Activated CD4-positive, alpha-beta T cell treated with anti-CD3 and anti-CD28 coated beads, Interleukin-2, amount 50 U/mL, for 24 hours (primary cell): ENCODE results near the gene B3GALT6.

ENCODE experiments used
- DNase-seq, 2 donors: peaks; one replicate each; pipeline ENCODE4 v3.0.0-alpha.2; 2020; ENCODE audit warnings: low read depth in 1 of 2, low spot score in 1 of 2

The B3GALT6 gene

GRCh38 chr1:1230656-1231399, 1.2 kb upstream of the B3GALT6 start:
- DNase-seq, result no peak

GRCh38 chr1:1231400-1232207, 433 bp upstream of the B3GALT6 start, which contains the start of gene SDF4:
SDF4 (minus strand) TSS chr1:1232001; CDS start chr1:1228772, 3,229 bp downstream.
- DNase-seq, result peak; percentile 88 to 94

GRCh38 chr1:1232796-1233566, 944 bp downstream of the B3GALT6 start:
- DNase-seq, result no peak

- no peak for DNase-seq
Observed at GRCh38 chr1:1233567-1233892, 1.5 kb downstream of the B3GALT6 start.

- no peak for DNase-seq
Observed at GRCh38 chr1:1234180-1234808, 2.3 kb downstream of the B3GALT6 start.

GRCh38 chr1:1235016-1235744, 3.1 kb downstream of the B3GALT6 start:
- no peak for DNase-seq

- no peak for DNase-seq
Observed at GRCh38 chr1:1236176-1236763, 4.2 kb downstream of the B3GALT6 start.

- DNase-seq, result no peak
Observed at GRCh38 chr1:1236945-1237873, 5.2 kb downstream of the B3GALT6 start.

- DNase-seq, result no peak
Observed at GRCh38 chr1:1237874-1238701, 6.1 kb downstream of the B3GALT6 start.

- DNase-seq, result no peak
Observed at GRCh38 chr1:1238702-1239178, 6.7 kb downstream of the B3GALT6 start.

- DNase-seq, result no peak
Observed at GRCh38 chr1:1239227-1239613, 7.2 kb downstream of the B3GALT6 start.

GRCh38 chr1:1239614-1240347, 7.7 kb downstream of the B3GALT6 start:
- DNase-seq, result no peak

- no peak for DNase-seq
Observed at GRCh38 chr1:1240348-1240732, 8.3 kb downstream of the B3GALT6 start.

- no peak for DNase-seq
Observed at GRCh38 chr1:1240822-1241587, 9.0 kb downstream of the B3GALT6 start.

- DNase-seq, result no peak
Observed at GRCh38 chr1:1241588-1242219, 9.7 kb downstream of the B3GALT6 start.
